ENCODE results near the gene TEC.

DNA sequence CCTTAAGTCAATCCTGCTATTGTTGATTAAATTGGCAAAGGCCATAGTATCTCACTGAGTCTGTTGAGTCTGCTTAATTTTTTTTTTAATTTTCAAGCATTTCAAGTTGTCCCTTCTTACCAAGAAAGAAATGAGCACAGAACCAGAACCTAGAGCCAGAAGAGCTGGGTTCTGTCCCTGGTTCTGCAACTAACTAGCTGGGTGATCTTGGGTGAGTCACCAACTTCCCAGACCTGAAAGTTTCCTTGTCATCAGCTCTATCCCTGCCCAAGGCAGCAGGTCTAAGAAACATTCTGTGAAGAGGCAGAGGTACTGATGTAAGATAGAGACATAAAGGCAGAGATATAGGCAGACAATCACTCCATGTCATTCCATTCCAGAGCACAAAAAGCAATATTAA, 17.3 kb downstream of the TEC start:
- TF ChIP-seq, protein P1, sequence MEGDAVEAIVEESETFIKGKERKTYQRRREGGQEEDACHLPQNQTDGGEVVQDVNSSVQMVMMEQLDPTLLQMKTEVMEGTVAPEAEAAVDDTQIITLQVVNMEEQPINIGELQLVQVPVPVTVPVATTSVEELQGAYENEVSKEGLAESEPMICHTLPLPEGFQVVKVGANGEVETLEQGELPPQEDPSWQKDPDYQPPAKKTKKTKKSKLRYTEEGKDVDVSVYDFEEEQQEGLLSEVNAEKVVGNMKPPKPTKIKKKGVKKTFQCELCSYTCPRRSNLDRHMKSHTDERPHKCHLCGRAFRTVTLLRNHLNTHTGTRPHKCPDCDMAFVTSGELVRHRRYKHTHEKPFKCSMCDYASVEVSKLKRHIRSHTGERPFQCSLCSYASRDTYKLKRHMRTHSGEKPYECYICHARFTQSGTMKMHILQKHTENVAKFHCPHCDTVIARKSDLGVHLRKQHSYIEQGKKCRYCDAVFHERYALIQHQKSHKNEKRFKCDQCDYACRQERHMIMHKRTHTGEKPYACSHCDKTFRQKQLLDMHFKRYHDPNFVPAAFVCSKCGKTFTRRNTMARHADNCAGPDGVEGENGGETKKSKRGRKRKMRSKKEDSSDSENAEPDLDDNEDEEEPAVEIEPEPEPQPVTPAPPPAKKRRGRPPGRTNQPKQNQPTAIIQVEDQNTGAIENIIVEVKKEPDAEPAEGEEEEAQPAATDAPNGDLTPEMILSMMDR (IDR thresholded peaks at IDR 0.05) = no peak
- TF ChIP-seq POLR2A (IDR thresholded peaks at IDR 0.05) = no peak
